HepG2 (cell line): Measurements from ENCODE around the gene PTPN18. TPM values are rescaled to one million over a fixed set of nuclear protein-coding genes. Genes with fewer than 3 reads are reported as not detected.

Experiments used
- ATAC-seq: fragments of 200-7000 bp; cut with Tn5 transposase; 3 replicates; pipeline ENCODE4 v1.9.1; 2020; ENCODE audit warnings: mild to moderate bottlenecking, moderate library complexity
- BruUV-seq: library from RNA; stranded (reverse); fragments of 400-500 nt; replicated peaks from 2 replicates; lab custom pipeline; 2021; lab: Mats Ljungman, UMichigan
- CTCF ChIA-PET: fragments of 300-600 bp; formaldehyde crosslinking; extraction: SDS; loops from one replicate; lab custom pipeline; 2021; ENCODE audit warnings: low total read pairs, inconsistent platforms, low intra/inter-chr PET ratio; lab: Yijun Ruan, JAX
- POLR2A ChIA-PET: fragments of 350-600 bp; sonication (Branson Sonifier 250); formaldehyde crosslinking; loops from one replicate; lab custom pipeline; 2020; ENCODE audit warnings: antibody characterized with exemption, inconsistent platforms; lab: Yijun Ruan, JAX
- DNase-seq: peaks from one replicate; pipeline ENCODE4 v3.0.0-alpha.2; 2015; ENCODE audit warnings: low spot score
- FAIRE-seq: peaks from 3 replicates; lab custom pipeline; 2011; peaks lifted over from hg19 to GRCh38; lab: Jason Lieb, UNC
- H2AFZ ChIP-seq: one replicate; pipeline ENCODE4 v1.6.1; 2011; ENCODE audit warnings: low read length, inconsistent platforms
- H3K27ac ChIP-seq: fragments of 300-600 bp; 3 replicates; pipeline ENCODE4 v1.8.0; 2011; ENCODE audit warnings: mixed run types, mild to moderate bottlenecking, mixed read lengths, low read length, inconsistent platforms; ENCODE audit not compliant: insufficient read depth; ENCODE audit errors: extremely low read length
- H3K27me3 ChIP-seq, 2 experiments: fragments of 200-600 bp in 1 of 2; 2 replicates in 1 of 2; 3 replicates in 1 of 2; pipeline versions ENCODE4 v1.6.0 to v1.8.0; 2011; ENCODE audit warnings: low read length in 2 of 2, mild to moderate bottlenecking in 2 of 2, moderate library complexity in 2 of 2, inconsistent platforms in 1 of 2; ENCODE audit not compliant: insufficient read depth in 2 of 2, control insufficient read depth in 1 of 2
- H3K36me3 ChIP-seq, 2 experiments: fragments of 200-600 bp in 1 of 2; replicated peaks in 1 of 2; 2 replicates in 1 of 2; 3 replicates in 1 of 2; pipeline versions ENCODE4 v1.5.1 to v1.8.0; 2011; ENCODE audit warnings: low read length in 2 of 2, inconsistent platforms in 1 of 2; ENCODE audit not compliant: insufficient read depth in 2 of 2, control insufficient read depth in 1 of 2
- H3K4me1 ChIP-seq: 2 replicates; pipeline ENCODE4 v1.5.1; 2012; ENCODE audit warnings: low read length, inconsistent platforms; ENCODE audit not compliant: insufficient read depth
- H3K4me2 ChIP-seq: 2 replicates; pipeline ENCODE4 v1.6.0; 2011; ENCODE audit warnings: low read depth, low read length, inconsistent platforms
- H3K4me3 ChIP-seq, 3 experiments: fragments of 200-600 bp in 1 of 3; sonication (generic), shearing (Covaris generic) in 1 of 3; replicated peaks in 1 of 3; 2 replicates each; pipeline ENCODE4 v1.5.1; 2011 to 2016; ENCODE audit warnings: low read length in 3 of 3, inconsistent platforms in 2 of 3, low read depth in 2 of 3, mild to moderate bottlenecking in 2 of 3, control low read depth in 1 of 3, mixed read lengths in 1 of 3; ENCODE audit not compliant: insufficient read depth in 1 of 3
- H3K79me2 ChIP-seq: one replicate; pipeline ENCODE4 v1.6.1; 2011; ENCODE audit warnings: low read length, inconsistent platforms; ENCODE audit not compliant: insufficient read depth
- H3K9ac ChIP-seq: 2 replicates; pipeline ENCODE4 v1.6.0; 2011; ENCODE audit warnings: mild to moderate bottlenecking, low read depth, low read length, inconsistent platforms; ENCODE audit not compliant: insufficient read depth
- H3K9me3 ChIP-seq: 2 replicates; pipeline ENCODE4 v1.5.1; 2012; ENCODE audit warnings: mild to moderate bottlenecking, low read length
- H4K20me1 ChIP-seq: 2 replicates; pipeline ENCODE4 v1.6.0; 2011; ENCODE audit warnings: inconsistent platforms, mild to moderate bottlenecking, low read length, moderate library complexity; ENCODE audit not compliant: insufficient read depth
- ATF7-NPFF ChIP-seq: sonication (generic); formaldehyde crosslinking; IDR thresholded peaks from 2 replicates; pipeline ENCODE4 v1.8.1; 2023; ENCODE audit warnings: mild to moderate bottlenecking, low read depth, missing genetic modification reagents, moderate library complexity
- EED ChIP-seq: sonication (generic); formaldehyde crosslinking; IDR thresholded peaks from 2 replicates; pipeline ENCODE4 v1.5.0; 2020; ENCODE audit warnings: mild to moderate bottlenecking, missing genetic modification reagents
- FOXC1 ChIP-seq: sonication (generic); formaldehyde crosslinking; IDR thresholded peaks from 2 replicates; pipeline ENCODE4 v1.8.0; 2022; ENCODE audit warnings: mild to moderate bottlenecking, missing genetic modification reagents, borderline replicate concordance
- GABPB1 ChIP-seq: IDR thresholded peaks from 2 replicates; pipeline ENCODE4 v1.6.1; 2016; ENCODE audit warnings: mild to moderate bottlenecking, missing genetic modification reagents, moderate library complexity, missing compliant biosample characterization
- KDM1A ChIP-seq: IDR thresholded peaks from 2 replicates; pipeline ENCODE4 v1.6.1; 2016; ENCODE audit warnings: missing compliant biosample characterization
- KDM4B ChIP-seq: sonication (generic); formaldehyde crosslinking; IDR thresholded peaks from 2 replicates; pipeline ENCODE4 v1.4.0; 2020; ENCODE audit warnings: missing genetic modification reagents
- LCORL ChIP-seq, 2 experiments: fragments of 450-650 bp in 1 of 2; sonication (generic) in 1 of 2; formaldehyde crosslinking in 1 of 2; IDR thresholded peaks; 2 replicates each; pipeline versions ENCODE4 v1.5.0 to v1.6.1; 2017 to 2020; ENCODE audit warnings: antibody characterized with exemption in 1 of 2, missing genetic modification reagents in 1 of 2
- MED8 ChIP-seq: sonication (generic); formaldehyde crosslinking; IDR thresholded peaks from 2 replicates; pipeline ENCODE4 v1.8.1; 2023; ENCODE audit warnings: mild to moderate bottlenecking, missing genetic modification reagents; ENCODE audit not compliant: insufficient replicate concordance
- MTF2 ChIP-seq: sonication (generic); formaldehyde crosslinking; IDR thresholded peaks from 2 replicates; pipeline ENCODE4 v1.5.0; 2020; ENCODE audit warnings: missing genetic modification reagents, borderline replicate concordance
- SMAD1 ChIP-seq: sonication (generic); formaldehyde crosslinking; IDR thresholded peaks from 2 replicates; pipeline ENCODE4 v1.4.0; 2020; ENCODE audit warnings: missing genetic modification reagents, low read depth, mild to moderate bottlenecking, borderline replicate concordance
- TEAD2 ChIP-seq: sonication (generic); formaldehyde crosslinking; IDR thresholded peaks from 2 replicates; pipeline ENCODE4 v1.9.0; 2021; ENCODE audit warnings: missing genetic modification reagents
- THYN1 ChIP-seq: sonication (generic); formaldehyde crosslinking; IDR thresholded peaks from 2 replicates; pipeline ENCODE4 v1.8.1; 2023; ENCODE audit warnings: low read depth, mild to moderate bottlenecking, moderate library complexity, missing genetic modification reagents, borderline replicate concordance
- YEATS2 ChIP-seq: sonication (generic); formaldehyde crosslinking; IDR thresholded peaks from 2 replicates; pipeline ENCODE4 v1.4.0; 2020; ENCODE audit warnings: missing genetic modification reagents, borderline replicate concordance
- ZFP90 ChIP-seq: sonication (generic); formaldehyde crosslinking; IDR thresholded peaks from 2 replicates; pipeline ENCODE4 v1.8.0; 2022; ENCODE audit warnings: missing genetic modification reagents, mild to moderate bottlenecking, inconsistent platforms, borderline replicate concordance
- ZIK1 ChIP-seq: sonication (generic); formaldehyde crosslinking; IDR thresholded peaks from 2 replicates; pipeline ENCODE4 v1.5.0; 2020; ENCODE audit warnings: mild to moderate bottlenecking, low read depth, missing genetic modification reagents, borderline replicate concordance
- ZKSCAN1 ChIP-seq: fragments of 150-350 bp; IDR thresholded peaks from 2 replicates; pipeline ENCODE4 v1.6.1; 2014; ENCODE audit warnings: low read length
- ZNF652 ChIP-seq: IDR thresholded peaks from 2 replicates; pipeline ENCODE4 v1.6.1; 2016; ENCODE audit warnings: low read depth, borderline replicate concordance
- ZNF780A ChIP-seq: sonication (generic); formaldehyde crosslinking; IDR thresholded peaks from 2 replicates; pipeline ENCODE4 v1.8.0; 2022; ENCODE audit warnings: mild to moderate bottlenecking, missing genetic modification reagents, moderate library complexity
- ZSCAN12 ChIP-seq: sonication (generic); formaldehyde crosslinking; IDR thresholded peaks from 2 replicates; pipeline ENCODE4 v1.9.0; 2021; ENCODE audit warnings: mild to moderate bottlenecking, missing genetic modification reagents
- WGBS: methylation state at CpG from one replicate; pipeline ENCODE4 v1.1.6; 2017; ENCODE audit warnings: low lambda C conversion rate; 5-methylcytosine and 5-hydroxymethylcytosine counted together
- in situ Hi-C: cut with HindIII; loops from 2 replicates; pipeline ENCODE4 v1.10.0; 2017; ENCODE audit warnings: low pct_unique_long_range_greater_than_20kb; ENCODE audit not compliant: extremely low pct_ligation_motif_present
- intact Hi-C: fragments of 100-400 bp; cut with micrococcal nuclease; formaldehyde crosslinking; loops from one replicate; pipeline ENCODE4 v1.10.0; 2022; ENCODE audit not compliant: unreplicated experiment
- polyA plus RNA-seq, 8 experiments: library from polyadenylated mRNA; depleted of rRNA in 3 of 8; stranded (reverse) in 7 of 8; unstranded in 1 of 8; fragments of >200 nt; fragmentation: Illumina TruSeq in 4 of 8; extraction: Trizol in 4 of 8; gene quantifications; 2 replicates each; pipeline versions ENCODE4 v1.2.1 to v1.2.3, GENCODE V29; 2011 to 2016; ENCODE audit warnings: low read depth in 4 of 8, missing spikeins in 1 of 8, mixed read lengths in 1 of 8; ENCODE audit not compliant: insufficient read depth in 1 of 8
- total RNA-seq, 5 experiments: library from RNA; depleted of rRNA; stranded (reverse); fragments of >200 nt; fragmentation: Illumina TruSeq; extraction: Trizol; gene quantifications; 2 replicates each; pipeline ENCODE4 v1.2.3, GENCODE V29; 2016; ENCODE audit warnings: low read depth in 1 of 5
- TF ChIP-seq, protein P1 (sequence below): sonication (generic); formaldehyde crosslinking; conservative IDR thresholded peaks from 2 replicates; pipeline ENCODE4 v1.4.0; 2020; ENCODE audit warnings: missing genetic modification reagents
- TF ChIP-seq, protein P2 (sequence below): sonication (generic); formaldehyde crosslinking; IDR thresholded peaks from 2 replicates; pipeline ENCODE4 v1.8.0; 2022; ENCODE audit warnings: missing genetic modification reagents, mild to moderate bottlenecking, moderate library complexity, borderline replicate concordance

Gene PTPN18
- total and polyA plus RNA-seq, 2 of the 13 experiments (the other 11 are each of a cell fraction or from before 2014, with no cell fraction given): 14.8 to 39.6 TPM

DNA sequence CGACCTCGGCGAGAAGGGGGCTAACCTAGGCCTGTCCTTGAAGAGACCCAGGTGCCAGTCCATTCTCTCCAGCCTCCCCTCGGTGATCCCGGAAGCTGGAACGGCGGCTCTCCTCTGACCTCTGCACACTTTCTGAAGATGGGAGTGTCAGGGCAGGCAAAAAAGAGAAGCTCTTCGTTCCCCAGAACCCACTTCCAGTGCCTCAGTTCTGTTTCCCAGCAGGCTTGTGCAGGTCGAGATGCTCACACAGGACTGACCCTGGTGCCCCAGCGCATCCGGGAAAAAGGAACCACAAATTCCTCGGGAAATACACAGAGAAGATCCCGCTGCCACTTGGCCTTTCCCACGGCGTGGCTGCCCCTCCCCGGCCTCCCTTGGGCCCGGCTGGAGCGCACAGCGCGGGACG lies 681 bp upstream of the PTPN18 start:
- CTCF ChIA-PET: no interaction called here
- no peak for DNase-seq
- intact Hi-C loops (loop anchor here (1.0 to 5.0 kb wide), 2 partner anchors 13 to 37 kb away; partner anchors contain the start of gene IMP4), in situ Hi-C loops (no loop called here)
- H3K36me3 ChIP-seq: no peaks in the 10 kb centered on the region
- H3K27me3 ChIP-seq: no peaks in the 10 kb centered on the region; a peak in 1 of 5 replicates
- H3K9ac ChIP-seq: peak overlapping the region; percentile 86
- peak overlapping the region; percentile 39 for H2AFZ ChIP-seq
- H3K4me3 ChIP-seq: peak overlapping the region; percentile 74 to 97 (median 94)
- H3K4me1 ChIP-seq: peaks cover 30% of the 10 kb centered on the region
- peak overlapping the region; percentile 73 for H3K27ac ChIP-seq
- ATAC-seq: peak; percentile 12
- peak; percentile 48 for FAIRE-seq
- H4K20me1 ChIP-seq: no peaks in the 10 kb centered on the region; the same call in 1 of the 2 replicates
- POLR2A ChIA-PET: interaction anchor here (1.1 to 5.7 kb wide), 7 partner anchors 12 to 174 kb away, joined by 3 to 120 read pairs (median 5); partner anchors contain the start of genes IMP4 and SMPD4
- peak overlapping the region; percentile 92 for H3K4me2 ChIP-seq
- no peaks in the 10 kb centered on the region for H3K9me3 ChIP-seq
- BruUV-seq: no TSS peak
- WGBS: 0% methylated on average over 14 of the region's 21 CpGs
- peaks cover 6% of the 10 kb centered on the region for H3K79me2 ChIP-seq
- TF ChIP-seq LCORL (IDR thresholded peaks at IDR 0.05): no peak
- peak; percentile 8; the same call in 1 of the 2 replicates for TF ChIP-seq LCORL (CRISPR knock-in tag; IDR thresholded peaks at IDR 0.05)
- TF ChIP-seq ZIK1 (CRISPR knock-in tag): no peak
- TF ChIP-seq ZFP90: no peak
- no peak for TF ChIP-seq ATF7-NPFF (CRISPR knock-in tag)
- peak; percentile 36; the same call in 1 of the 2 replicates for TF ChIP-seq ZSCAN12 (CRISPR knock-in tag)
- TF ChIP-seq KDM1A: no peak
- TF ChIP-seq ZNF652: no peak
- TF ChIP-seq MTF2 (CRISPR knock-in tag): 0 out of 2 replicates have a peak, but pooled peaks have one; percentile 7
- no peak for TF ChIP-seq ZNF780A (CRISPR knock-in tag)
- no peak for TF ChIP-seq THYN1
- no peak for TF ChIP-seq YEATS2 (CRISPR knock-in tag)
- peak; percentile 64; the same call in 1 of the 2 replicates for TF ChIP-seq FOXC1
- TF ChIP-seq TEAD2 (CRISPR knock-in tag): no peak
- TF ChIP-seq, protein P1, sequence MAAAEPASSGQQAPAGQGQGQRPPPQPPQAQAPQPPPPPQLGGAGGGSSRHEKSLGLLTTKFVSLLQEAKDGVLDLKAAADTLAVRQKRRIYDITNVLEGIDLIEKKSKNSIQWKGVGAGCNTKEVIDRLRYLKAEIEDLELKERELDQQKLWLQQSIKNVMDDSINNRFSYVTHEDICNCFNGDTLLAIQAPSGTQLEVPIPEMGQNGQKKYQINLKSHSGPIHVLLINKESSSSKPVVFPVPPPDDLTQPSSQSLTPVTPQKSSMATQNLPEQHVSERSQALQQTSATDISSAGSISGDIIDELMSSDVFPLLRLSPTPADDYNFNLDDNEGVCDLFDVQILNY (CRISPR knock-in tag): no peak
- TF ChIP-seq, protein P2, sequence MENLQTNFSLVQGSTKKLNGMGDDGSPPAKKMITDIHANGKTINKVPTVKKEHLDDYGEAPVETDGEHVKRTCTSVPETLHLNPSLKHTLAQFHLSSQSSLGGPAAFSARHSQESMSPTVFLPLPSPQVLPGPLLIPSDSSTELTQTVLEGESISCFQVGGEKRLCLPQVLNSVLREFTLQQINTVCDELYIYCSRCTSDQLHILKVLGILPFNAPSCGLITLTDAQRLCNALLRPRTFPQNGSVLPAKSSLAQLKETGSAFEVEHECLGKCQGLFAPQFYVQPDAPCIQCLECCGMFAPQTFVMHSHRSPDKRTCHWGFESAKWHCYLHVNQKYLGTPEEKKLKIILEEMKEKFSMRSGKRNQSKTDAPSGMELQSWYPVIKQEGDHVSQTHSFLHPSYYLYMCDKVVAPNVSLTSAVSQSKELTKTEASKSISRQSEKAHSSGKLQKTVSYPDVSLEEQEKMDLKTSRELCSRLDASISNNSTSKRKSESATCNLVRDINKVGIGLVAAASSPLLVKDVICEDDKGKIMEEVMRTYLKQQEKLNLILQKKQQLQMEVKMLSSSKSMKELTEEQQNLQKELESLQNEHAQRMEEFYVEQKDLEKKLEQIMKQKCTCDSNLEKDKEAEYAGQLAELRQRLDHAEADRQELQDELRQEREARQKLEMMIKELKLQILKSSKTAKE (CRISPR knock-in tag): no peak
- 0 out of 2 replicates have a peak, but pooled peaks have one; percentile 19 for TF ChIP-seq SMAD1 (CRISPR knock-in tag)
- TF ChIP-seq MED8 (CRISPR knock-in tag): no peak
- TF ChIP-seq ZKSCAN1: no peak
- TF ChIP-seq EED: peak; percentile 44; the same call in 1 of the 2 replicates
- no peak for TF ChIP-seq KDM4B (CRISPR knock-in tag)
- TF ChIP-seq GABPB1 (CRISPR knock-in tag): no peak
